CD4-positive, alpha-beta T cell treated with Interleukin-2 at 100 ng/mL for 4 hours (primary cell): ENCODE results near the gene BICRAL.
"Not testable (repeated sequence)": the region's sequence is repeated elsewhere in the genome, so short reads cannot be mapped to it uniquely, and the experiment has no call there.

ENCODE experiments used
- DNase-seq: peaks from one replicate; pipeline ENCODE4 v3.0.0-alpha.2; 2020; ENCODE audit warnings: low spot score

The BICRAL gene, protein sequence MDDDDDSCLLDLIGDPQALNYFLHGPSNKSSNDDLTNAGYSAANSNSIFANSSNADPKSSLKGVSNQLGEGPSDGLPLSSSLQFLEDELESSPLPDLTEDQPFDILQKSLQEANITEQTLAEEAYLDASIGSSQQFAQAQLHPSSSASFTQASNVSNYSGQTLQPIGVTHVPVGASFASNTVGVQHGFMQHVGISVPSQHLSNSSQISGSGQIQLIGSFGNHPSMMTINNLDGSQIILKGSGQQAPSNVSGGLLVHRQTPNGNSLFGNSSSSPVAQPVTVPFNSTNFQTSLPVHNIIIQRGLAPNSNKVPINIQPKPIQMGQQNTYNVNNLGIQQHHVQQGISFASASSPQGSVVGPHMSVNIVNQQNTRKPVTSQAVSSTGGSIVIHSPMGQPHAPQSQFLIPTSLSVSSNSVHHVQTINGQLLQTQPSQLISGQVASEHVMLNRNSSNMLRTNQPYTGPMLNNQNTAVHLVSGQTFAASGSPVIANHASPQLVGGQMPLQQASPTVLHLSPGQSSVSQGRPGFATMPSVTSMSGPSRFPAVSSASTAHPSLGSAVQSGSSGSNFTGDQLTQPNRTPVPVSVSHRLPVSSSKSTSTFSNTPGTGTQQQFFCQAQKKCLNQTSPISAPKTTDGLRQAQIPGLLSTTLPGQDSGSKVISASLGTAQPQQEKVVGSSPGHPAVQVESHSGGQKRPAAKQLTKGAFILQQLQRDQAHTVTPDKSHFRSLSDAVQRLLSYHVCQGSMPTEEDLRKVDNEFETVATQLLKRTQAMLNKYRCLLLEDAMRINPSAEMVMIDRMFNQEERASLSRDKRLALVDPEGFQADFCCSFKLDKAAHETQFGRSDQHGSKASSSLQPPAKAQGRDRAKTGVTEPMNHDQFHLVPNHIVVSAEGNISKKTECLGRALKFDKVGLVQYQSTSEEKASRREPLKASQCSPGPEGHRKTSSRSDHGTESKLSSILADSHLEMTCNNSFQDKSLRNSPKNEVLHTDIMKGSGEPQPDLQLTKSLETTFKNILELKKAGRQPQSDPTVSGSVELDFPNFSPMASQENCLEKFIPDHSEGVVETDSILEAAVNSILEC

GRCh38 chr6:42781796-42782688 lies at the start of gene BICRAL:
TSS of gene BICRAL (plus strand) at chr6:42782052. CDS start at chr6:42822023, 39,971 bp downstream.
- peak; percentile 81 for DNase-seq

GRCh38 chr6:42733867-42734481 lies 47.9 kb upstream of the BICRAL start:
- not testable (repeated sequence) for DNase-seq

DNA sequence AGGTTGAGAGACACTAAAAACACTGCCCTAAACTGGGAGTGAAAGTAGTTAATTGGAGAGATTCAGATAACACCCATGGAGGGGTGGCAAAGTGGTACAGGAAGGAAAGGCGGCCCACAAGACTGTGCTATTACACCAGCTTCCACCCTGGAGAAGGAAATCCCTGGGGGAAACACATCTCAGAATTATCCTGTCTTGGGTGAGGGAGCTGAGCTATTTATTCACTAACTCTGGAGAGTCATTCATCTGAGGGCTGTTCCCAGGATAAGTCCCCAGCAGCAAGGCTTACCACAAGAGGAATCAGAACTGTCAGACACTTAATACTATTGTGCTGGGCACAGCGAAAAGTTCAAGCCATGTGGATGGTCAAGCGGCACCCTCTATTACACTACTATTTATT lies 45.9 kb upstream of the BICRAL start:
- DNase-seq: no peak

DNA sequence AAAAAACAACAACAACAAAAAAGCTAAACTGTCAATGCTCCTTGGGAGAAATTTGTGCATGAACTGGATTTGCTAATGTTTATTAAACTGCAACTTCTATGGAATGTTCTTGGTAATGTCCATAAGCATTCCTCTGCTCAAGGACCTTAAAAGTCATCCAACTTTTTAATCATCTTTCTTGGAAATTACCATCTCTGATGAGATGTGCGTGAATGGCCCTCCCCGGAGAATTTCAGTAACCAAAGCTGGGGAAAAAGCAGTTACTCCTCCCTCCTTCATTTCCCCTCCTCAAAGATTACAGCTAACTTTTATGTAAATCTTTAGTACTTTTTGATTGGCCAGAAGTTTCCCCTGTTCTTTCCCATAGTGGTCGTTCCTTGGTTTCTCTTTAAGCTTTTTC lies 41.1 kb upstream of the BICRAL start:
- DNase-seq: no peak

DNA sequence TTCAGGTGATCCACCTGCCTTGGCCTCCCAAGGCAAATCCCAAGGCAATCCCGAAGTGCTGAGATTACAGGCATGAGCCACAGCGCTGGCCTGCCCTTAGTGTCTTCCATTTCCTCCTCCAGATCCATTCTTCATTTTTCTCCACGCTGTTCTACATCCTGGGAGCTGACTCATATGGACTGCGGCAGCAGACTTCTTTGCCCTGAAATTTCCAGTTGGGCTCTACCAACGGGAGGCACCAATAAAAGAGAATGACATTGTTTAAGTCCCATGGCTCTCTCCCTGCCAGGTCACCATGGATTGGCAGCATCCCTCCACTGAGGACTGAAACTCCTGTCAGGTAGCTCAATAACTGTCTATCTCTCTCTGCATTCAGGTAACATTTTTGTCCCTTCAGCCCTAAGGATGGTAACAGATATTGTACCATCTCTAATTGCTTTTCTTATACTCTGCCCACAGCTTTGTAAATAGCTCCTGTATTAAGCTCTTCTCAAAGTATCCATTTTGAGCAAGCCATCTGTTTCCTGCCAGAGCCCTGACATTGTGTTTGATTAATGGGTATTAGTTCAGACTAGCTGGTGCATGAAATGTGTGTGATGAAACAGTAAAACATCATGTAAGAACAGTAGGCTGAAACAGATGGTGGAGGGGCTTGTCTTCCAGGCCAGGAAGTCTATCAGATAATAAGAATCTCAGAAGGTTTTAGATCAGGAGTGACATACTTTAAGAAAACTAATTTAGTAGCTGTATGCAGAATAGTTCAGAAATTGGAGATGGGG lies 39.5 kb upstream of the BICRAL start:
- DNase-seq: no peak

DNA sequence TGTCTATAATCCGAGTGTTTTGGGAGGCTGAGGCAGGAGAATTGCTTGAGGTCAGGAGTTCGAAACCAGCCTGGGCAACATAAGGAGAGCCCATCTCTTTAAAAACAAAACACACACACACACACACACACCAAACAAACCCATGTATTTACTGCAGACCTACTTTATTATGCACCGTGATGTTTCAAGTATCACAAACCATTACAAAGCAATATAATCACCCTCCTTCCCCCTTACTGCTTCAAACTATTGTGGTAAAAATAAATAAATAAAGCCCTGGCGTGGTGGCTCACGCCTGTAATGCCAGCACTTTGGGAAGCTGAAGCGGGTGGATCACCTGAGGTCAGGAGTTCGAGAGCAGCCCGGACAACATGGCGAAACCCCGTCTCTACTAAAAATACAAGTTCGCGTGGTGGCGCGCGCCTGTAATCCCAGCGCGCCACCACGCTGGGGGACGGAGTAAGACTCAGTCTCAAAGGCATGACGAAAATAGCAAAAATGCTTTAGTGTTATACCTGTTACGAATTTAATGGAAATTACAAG lies 37.4 kb upstream of the BICRAL start:
- DNase-seq: no peak

GRCh38 chr6:42745083-42745639 lies 36.7 kb upstream of the BICRAL start:
- DNase-seq: peak; percentile 12

GRCh38 chr6:42745640-42746462 lies 36.0 kb upstream of the BICRAL start, which contains the start of gene TBCC:
TSS of gene TBCC (minus strand) at chr6:42746103. CDS start at chr6:42746073, 30 bp downstream.
- peak; percentile 97 for DNase-seq

DNA sequence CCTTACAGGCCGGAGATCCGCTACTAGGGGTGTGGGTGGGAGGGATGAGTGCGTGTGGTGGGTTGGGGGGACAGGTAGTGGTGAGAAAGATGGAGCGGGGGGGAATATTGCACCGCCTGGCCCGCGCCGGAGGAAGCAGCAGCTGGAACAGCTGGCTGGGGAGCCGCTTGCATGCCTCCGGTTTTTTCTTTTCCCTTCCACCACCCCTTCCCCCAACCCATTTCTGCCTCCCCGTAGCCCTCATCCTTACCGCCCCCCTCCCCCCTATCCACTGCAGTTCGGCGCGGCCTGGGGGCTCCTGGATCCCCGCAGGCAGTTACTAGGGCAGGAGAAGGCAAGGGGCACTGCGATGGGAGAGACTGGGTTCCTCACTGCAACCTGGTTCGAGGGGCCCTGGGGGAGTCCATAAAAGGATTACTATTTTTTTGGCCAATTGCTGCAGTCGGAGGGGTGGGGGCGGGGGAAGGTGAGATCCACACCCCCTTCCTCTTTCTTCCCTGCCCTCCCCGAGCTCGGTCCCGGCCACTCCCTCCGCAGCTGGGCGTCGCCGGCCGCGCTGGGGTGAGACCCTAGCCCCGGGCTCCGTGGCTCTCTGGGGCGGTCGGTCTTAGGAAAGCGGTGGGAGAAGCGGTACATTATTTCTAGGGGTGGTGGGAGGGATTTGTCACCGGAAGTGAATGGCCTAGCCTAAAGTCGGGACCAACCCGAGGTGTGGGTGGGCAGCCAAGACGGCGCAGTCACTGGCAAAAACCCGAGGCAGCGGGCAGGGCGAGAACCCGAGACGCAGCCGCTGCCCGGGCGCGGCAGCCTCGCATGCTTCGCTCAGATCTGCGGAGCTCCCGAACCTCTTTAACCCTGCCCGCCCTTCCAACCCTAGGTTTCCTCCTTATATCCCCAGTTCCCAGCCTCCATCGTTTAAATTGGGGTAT lies 35.1 kb upstream of the BICRAL start:
- peak; percentile 90 for DNase-seq

- DNase-seq: no peak
These were observed 33.5 kb upstream of the BICRAL start for GRCh38 chr6:42748203-42748898.

DNA sequence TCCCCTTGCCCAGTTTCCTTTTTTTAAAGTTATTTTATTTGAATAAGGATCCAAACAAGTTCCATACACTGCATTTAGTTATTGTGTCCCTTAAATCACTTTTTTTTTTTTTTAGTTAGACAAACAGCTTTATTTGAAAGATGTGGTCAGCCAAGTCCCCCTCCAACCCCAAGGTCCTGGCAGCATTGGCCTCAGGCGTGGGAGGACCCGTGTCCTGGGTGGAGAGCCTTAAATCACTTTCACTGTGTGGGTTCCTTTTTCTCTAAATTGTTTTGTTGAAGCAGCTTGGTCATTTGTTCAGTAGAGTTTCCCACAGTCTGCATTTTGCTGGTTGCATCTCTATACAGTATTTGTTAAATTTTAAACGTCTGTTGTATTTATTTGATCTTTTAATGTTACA lies 30.8 kb upstream of the BICRAL start:
- DNase-seq: no peak

GRCh38 chr6:42754759-42755158 lies 27.1 kb upstream of the BICRAL start:
- DNase-seq: no peak

DNA sequence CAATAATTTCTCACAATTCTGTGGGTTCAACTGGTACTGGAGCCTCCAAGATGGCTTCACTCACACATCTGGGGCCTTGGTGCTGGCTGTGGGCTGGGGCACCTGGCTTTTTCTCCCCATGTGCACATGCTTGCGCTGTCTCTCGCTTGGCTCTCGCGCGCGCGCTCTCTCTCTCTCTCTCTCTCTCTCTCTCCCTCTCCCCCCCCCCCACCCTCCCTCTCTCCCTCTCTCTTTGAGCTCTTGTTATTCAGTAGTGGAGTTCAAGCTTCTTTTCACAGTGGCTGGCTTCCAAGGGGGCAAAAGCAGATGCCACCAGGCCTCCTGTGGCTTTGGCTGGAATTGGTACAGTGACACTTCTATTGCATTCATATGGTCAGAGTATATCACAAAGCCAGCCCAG lies 25.1 kb upstream of the BICRAL start:
- DNase-seq: no peak

- DNase-seq: no peak
These were observed 23.0 kb upstream of the BICRAL start for GRCh38 chr6:42758756-42759430.

DNA sequence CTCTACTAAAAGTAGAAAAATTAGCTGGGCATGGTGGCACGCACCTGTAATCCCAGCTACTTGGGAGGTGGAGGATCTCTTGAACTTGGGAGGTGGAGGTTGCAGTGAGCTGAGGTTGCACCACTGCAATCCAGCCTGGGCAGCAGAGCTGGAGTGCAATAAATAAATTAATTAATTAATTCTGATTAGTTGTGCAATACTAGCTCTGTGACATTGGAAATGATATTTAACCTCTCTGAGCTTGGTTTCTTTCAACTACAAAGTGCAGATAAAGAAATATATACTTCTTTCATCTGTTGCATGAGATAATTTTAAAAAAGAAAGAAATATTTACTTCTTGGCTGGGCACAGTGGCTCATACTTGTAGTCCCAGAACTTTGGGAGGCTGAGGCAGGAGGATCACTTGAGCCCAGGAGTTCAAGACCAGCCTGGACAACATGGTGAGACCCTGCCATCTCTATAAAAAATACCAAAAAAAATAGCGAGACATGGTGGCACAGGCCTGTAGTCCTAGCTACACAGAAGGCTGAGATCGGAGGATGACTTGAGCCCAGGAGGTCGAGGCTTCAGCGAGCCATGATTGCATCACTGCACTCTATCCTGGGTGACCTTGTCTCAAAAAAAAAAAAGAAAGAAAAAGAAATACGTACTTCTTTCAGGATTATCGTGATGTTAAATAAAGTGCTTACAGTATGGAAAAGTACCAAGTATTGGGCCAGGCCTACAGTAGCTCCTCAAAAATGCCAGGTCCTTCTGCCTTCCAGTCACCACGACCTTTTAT lies 20.4 kb upstream of the BICRAL start:
- no peak for DNase-seq

DNA sequence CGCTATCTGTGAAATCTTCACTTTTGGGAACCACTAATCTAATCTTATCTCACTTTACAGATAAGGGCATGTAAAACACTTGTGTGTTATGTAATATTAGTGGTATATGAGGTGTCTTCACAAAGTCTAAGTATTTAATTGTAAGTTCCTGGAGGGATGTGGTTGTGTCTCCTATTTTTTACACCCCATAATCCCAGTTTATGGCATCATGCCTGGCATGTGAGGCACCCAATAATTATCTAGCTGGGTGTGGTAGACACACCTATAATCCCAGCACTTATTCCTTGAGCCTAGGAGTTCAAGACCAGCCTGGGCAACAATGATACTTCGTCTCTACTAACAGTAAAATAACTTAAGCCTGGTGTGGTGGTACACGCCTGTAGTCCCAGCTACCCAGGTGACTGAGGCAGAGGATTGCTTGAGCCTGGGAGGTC lies 19.4 kb upstream of the BICRAL start:
- DNase-seq: no peak
